ENCODE results near the gene RXRA. TPM values are rescaled to one million over a fixed set of nuclear protein-coding genes. Genes with fewer than 3 reads are reported as not detected.

Gene RXRA
- total and polyA plus RNA-seq, 2 experiments from 2014 or later: 32.9 to 46.1 TPM

DNA sequence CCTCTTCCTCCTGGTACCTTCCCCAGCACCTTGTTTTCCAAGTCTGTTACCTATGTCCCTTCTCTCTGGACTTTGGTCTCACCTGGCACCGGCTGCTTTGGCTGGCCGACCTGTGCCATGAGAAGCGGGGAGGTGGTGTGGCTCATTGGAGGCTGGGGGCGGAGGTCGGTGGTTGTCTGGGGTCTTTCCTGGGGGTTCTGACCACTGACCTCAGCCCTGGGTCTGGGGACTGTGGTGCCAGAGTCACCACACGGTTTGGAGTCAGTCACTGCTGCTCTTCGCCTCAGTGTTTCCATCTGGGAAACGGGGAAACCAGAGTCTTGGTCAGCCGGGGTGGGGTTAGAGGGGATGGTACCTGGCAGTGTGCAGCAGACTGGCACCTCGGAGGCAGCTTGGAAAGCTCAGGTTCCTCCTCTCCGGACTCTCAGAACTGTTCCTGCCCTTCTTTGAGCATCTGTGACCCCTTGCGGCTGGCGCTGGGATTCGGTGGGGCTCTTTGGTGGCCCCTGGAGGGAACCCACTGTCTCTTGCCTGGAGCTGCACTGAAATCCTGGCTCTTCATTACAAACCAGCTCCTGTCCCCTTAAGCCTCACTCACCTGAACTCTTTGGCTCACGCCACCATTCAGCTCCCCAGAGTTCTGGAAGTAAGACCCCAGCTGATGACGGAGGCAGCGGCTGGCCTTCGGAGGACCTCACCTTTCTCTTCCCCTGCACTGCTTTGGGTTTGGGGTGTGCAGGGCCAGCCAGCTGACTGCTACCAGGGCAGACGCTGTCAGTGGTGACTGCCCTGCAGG lies 4.1 kb upstream of the RXRA start:
- no peaks in the 10 kb centered on the region for H3K9me3 ChIP-seq (ENCODE audit: low read depth)
- H3K27ac ChIP-seq: no peak overlapping the region
- no peak overlapping the region for H3K4me3 ChIP-seq
- H3K4me1 ChIP-seq (ENCODE audit: low read depth): peaks cover 72% of the 10 kb centered on the region
- no peaks in the 10 kb centered on the region for H3K36me3 ChIP-seq
- no peak for DNase-seq (ENCODE audit: low read depth in 1 of 2, low spot score in 1 of 2)
- TF ChIP-seq, protein P1, sequence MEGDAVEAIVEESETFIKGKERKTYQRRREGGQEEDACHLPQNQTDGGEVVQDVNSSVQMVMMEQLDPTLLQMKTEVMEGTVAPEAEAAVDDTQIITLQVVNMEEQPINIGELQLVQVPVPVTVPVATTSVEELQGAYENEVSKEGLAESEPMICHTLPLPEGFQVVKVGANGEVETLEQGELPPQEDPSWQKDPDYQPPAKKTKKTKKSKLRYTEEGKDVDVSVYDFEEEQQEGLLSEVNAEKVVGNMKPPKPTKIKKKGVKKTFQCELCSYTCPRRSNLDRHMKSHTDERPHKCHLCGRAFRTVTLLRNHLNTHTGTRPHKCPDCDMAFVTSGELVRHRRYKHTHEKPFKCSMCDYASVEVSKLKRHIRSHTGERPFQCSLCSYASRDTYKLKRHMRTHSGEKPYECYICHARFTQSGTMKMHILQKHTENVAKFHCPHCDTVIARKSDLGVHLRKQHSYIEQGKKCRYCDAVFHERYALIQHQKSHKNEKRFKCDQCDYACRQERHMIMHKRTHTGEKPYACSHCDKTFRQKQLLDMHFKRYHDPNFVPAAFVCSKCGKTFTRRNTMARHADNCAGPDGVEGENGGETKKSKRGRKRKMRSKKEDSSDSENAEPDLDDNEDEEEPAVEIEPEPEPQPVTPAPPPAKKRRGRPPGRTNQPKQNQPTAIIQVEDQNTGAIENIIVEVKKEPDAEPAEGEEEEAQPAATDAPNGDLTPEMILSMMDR (IDR thresholded peaks at IDR 0.05; ENCODE audit: low read depth, low read length): no peak
- no peaks in the 10 kb centered on the region for H3K27me3 ChIP-seq

DNA sequence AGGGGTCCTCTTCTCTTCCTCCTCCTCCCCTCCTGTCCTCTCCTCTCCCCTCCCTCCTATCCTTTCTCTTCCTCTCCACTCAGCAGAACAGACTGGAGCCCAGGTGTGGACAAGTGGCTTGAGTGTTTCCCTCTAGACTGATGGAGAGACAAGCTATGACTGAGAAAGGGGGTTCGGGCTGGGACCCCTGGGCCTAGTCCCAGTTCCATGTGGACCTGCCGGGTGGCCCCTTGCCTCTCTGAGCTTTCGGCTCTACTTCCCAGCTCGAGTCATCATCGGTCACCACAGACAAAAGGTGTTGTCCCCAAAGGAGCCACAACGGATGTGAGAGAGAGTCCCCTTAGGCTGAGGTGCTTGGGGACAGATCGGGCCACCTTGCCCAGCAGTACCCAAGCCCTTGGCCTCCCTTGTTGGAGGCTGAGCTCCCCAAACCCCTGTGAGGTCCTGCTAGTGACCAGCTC lies 3.4 kb upstream of the RXRA start:
- peaks cover 72% of the 10 kb centered on the region for H3K4me1 ChIP-seq (ENCODE audit: low read depth)

DNA sequence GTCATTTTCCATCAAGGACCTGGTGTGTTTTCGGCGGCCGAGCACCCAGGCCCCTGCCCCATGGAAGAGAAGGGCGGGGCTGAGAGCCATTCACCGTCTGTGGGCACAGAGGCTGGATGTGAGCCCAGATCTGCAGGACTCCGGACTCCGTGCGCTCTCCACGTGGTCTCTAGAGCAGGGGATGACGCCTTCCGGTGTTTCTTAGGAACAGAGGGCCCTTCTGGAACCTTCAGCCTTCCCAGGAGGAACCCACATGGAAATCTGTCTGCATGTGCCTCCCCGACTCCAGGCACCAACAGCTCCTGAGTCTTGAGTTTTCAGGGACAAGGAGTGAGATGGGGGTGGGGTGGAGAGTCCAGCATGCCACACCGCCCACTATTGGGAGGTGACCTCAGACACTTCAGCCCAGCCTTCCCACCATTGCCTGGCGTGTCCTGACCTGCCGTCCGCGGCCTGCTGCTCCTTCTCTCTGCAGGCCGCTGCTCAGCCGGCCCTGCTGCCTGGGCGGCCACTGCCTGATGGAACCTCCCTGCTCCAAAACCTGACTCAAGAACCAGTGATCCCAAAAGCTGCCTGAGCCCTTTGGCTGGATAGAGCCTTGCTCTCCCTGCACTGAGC lies 2.4 kb upstream of the RXRA start:
- Histone ChIP-seq H3K27me3 (no peaks in the 10 kb centered on the region), H3K9me3 (ENCODE audit: low read depth) (no peaks in the 10 kb centered on the region), H3K4me1 (ENCODE audit: low read depth) (peaks cover 73% of the 10 kb centered on the region), H3K27ac (peak overlapping the region; percentile 2), H3K36me3 (no peaks in the 10 kb centered on the region), H3K4me3 (no peak overlapping the region)
- peak in 1 of 2 donors; percentile 42 for DNase-seq (ENCODE audit: low read depth in 1 of 2, low spot score in 1 of 2)
- TF ChIP-seq, protein P1 (IDR thresholded peaks at IDR 0.05; ENCODE audit: low read depth, low read length): no peak

More for the DNA sequence above, 3.4 kb upstream of the RXRA start:
- no peaks in the 10 kb centered on the region for H3K9me3 ChIP-seq (ENCODE audit: low read depth)
- TF ChIP-seq, protein P1 (IDR thresholded peaks at IDR 0.05; ENCODE audit: low read depth, low read length): no peak
- no peaks in the 10 kb centered on the region for H3K27me3 ChIP-seq
- no peak overlapping the region for H3K27ac ChIP-seq
- H3K36me3 ChIP-seq: no peaks in the 10 kb centered on the region
- no peak for DNase-seq (ENCODE audit: low read depth in 1 of 2, low spot score in 1 of 2)
- H3K4me3 ChIP-seq: no peak overlapping the region

DNA sequence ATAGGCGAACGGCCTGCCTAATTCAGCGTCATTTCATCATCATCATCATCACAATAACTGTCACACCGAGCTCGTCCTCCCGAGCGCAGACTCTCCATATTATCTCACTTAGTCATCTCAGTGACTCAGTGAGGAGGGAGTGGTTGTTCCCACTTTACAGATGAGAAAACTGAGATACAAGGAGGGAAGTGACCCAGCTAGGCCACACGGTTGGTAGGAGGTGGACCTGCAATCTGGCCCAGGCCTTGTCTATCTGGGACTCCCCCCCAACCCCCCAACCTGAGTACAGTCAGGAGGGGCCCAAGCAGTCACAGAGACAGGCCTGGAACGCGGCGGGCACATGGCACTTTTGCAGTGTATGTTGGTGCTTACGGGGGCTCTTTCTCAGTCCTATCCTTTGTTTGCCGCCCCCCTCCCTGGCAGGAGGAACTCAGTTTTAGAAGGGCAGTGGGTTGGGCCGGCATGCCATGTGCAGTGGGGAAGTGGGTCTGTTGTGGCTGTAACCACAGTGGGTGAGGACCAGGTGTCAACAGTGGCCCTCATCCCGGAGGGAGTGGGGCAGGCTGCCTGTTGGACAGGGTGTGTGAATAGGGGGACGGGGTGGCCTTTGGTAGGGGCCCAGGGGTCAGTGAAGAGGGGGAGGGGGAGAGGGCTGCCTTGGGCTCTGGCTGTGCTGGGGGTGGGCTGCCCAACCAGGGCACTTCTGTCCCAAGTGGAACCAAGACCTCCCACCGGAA lies 1.7 kb upstream of the RXRA start:
- Histone ChIP-seq H3K4me3 (no peak overlapping the region), H3K27ac (peak overlapping the region; percentile 96), H3K27me3 (no peaks in the 10 kb centered on the region), H3K4me1 (ENCODE audit: low read depth) (peaks cover 73% of the 10 kb centered on the region), H3K9me3 (ENCODE audit: low read depth) (no peaks in the 10 kb centered on the region), H3K36me3 (no peaks in the 10 kb centered on the region)
- no peak for DNase-seq (ENCODE audit: low read depth in 1 of 2, low spot score in 1 of 2)
- TF ChIP-seq, protein P1 (IDR thresholded peaks at IDR 0.05; ENCODE audit: low read depth, low read length): no peak

DNA sequence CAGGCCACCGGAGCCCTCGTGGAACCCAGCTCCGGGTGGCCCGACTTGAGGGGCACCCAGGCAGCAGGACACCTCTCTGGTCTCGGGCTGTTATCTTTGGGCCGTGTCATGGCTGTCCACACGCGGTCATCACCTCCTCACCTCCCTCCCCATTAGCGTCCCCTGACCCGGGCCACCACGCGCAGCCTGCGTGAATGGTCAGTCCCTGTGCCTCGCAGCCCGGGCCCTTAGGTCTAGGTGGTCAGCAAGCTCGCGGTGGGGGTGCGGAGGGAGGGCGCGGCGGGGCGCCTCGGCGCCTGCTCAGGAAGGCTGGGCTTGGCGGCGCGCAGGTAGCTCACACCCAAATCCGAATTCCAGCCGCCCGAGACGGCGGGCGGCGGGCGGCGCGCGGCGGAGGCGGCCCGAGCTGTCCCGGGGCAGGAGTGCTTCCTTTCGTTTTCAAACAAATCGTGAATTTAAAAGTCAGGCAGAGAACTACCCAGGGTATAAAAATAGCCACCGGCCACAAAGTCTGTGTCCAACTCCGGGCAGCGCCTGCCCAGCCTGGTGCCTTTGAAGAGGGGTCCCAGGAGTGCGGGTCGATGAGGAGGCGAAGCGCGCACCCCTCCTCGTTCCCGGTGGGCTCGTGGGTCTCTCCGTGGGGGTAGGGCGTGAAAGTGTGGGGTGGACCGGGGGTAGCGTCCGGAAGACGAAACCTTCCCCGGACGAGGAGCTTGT lies 1.0 kb upstream of the RXRA start:
- TF ChIP-seq, protein P1 (IDR thresholded peaks at IDR 0.05; ENCODE audit: low read depth, low read length): no peak
- H3K4me3 ChIP-seq: peak overlapping the region; percentile 70
- no peaks in the 10 kb centered on the region for H3K36me3 ChIP-seq
- no peaks in the 10 kb centered on the region for H3K27me3 ChIP-seq
- no peaks in the 10 kb centered on the region for H3K9me3 ChIP-seq (ENCODE audit: low read depth)
- peak; percentile 50 to 63 for DNase-seq (ENCODE audit: low read depth in 1 of 2, low spot score in 1 of 2)
- H3K4me1 ChIP-seq (ENCODE audit: low read depth): peaks cover 71% of the 10 kb centered on the region
- peak overlapping the region; percentile 96 for H3K27ac ChIP-seq

Measured in cardiac muscle cell (in vitro differentiated cells and primary cell).